NCI-H2171 (cell line): Measurements from ENCODE around the gene BHLHE40.

ENCODE experiments used
- DNase-seq: peaks from one replicate; lab custom pipeline; 2025; lab: John Stamatoyannopoulos, UW

BHLHE40 gene

DNA sequence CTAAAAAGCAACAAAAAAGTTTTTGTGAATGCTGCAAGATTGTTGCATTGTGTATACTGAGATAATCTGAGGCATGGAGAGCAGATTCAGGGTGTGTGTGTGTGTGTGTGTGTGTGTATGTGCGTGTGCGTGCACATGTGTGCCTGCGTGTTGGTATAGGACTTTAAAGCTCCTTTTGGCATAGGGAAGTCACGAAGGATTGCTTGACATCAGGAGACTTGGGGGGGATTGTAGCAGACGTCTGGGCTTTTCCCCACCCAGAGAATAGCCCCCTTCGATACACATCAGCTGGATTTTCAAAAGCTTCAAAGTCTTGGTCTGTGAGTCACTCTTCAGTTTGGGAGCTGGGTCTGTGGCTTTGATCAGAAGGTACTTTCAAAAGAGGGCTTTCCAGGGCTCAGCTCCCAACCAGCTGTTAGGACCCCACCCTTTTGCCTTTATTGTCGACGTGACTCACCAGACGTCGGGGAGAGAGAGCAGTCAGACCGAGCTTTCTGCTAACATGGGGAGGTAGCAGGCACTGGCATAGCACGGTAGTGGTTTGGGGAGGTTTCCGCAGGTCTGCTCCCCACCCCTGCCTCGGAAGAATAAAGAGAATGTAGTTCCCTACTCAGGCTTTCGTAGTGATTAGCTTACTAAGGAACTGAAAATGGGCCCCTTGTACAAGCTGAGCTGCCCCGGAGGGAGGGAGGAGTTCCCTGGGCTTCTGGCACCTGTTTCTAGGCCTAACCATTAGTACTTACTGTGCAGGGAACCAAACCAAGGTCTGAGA is 4.7 kb downstream of the BHLHE40 start:
- no peak for DNase-seq

- DNase-seq = no peak
Observed at GRCh38 chr3:4984511-4984864, 5.3 kb downstream of the BHLHE40 start.

DNA sequence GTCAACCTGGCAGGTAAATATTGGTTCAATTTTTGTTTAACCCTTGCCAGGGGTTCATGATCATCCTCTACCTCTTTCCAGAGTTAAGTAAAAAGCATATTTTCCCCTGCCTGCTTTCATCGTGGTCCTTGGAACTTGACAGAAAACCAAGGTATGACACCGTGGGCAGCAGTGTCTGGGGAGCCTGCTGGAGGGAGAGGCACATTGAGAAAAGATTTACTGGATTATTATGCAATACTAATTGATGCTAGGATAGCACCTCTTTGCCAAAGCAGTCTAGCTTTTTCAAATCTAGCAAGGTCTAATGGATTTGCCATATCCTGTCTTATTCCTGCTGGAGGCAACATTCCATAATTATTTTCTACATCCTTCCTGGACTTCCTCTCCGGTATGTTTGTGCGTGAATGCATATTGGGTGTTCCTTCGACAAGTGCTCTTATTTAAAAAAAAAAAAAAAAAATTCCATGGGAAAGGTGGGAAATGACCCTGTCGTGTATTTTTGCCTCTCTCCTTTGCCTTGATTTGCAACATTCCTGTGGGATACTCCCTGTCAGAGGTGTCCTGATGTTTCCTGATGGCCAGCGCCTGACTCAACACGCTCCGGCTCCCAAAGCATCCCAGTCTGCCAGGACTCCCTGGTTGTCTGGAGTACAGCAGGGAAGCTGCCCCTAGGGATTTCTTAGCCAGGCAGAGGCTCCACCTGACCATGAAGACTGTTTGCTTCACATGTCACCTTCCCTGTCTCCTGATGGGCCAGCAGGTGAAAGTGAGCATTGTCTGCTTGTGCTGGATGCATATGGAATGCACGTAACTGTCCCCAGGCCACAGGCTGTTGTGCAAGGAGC is 6.3 kb downstream of the BHLHE40 start:
- no peak for DNase-seq

DNA sequence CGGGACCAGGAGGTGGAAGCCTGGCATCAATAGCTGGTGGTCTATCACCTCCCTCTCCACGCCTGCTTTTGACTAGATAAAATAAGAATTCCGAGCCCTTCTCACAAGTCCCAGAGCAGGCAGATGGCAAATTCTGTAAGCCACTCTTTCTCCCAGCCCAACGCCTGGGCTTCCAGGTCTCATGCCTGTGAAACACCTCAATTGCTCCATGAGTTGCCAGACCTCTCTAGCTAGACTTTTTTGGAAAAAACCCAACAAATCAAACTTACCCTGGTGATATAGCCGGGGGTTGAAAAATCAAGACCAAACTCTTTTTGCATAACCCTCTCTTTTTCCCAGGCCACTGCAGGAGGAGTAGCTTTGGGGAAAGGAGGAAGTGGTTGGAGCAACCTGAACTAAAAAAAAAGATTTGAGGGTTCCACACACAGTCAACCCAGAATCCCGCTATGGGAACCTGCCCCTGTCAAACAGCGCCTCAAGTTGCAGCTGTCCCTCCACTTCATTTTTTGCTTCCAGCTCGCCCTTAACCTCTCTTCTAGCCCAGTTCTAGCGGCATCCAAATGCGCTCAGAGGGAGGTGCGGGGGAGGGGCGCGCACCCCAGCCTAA is 7.0 kb downstream of the BHLHE40 start:
- DNase-seq = no peak

GRCh38 chr3:4986782-4987537 is 7.7 kb downstream of the BHLHE40 start:
- DNase-seq = peak; percentile 58

DNA sequence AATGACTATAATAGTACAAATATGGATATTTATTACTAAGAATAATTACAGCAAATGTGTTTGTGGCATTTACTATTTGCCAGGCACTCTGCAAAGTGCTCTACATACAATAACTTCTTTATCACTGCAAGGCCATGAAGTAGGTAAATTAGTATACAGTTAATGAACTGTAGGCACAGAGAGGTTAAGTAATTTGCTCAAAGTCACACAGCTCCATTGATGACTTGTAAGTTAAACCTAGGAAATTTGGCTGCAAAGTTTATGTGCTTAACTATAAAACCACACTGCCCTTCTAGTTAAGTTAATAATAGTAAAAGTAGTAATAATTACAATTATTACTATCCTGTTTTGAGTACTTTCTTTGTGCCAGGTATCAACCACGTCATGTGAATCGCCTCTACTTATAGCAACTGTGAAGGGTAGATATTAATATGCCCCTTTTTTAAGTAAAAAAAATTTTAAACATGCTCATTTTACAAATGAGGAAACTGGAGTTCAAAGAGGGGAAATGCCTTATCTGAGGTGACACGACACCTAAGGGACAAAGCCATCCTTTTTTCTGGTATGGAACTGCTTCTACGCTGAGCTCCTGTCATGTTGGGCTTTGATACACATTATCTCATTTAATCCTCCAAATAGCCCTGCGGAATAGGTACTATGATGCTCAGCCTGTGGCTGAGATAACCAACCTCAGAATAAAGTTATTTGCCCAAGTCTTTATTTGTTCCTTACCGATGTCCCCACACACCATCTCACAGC is 8.5 kb downstream of the BHLHE40 start:
- DNase-seq = no peak

GRCh38 chr3:4988983-4989834 is 10.0 kb downstream of the BHLHE40 start:
- DNase-seq = no peak

GRCh38 chr3:4990069-4990468 is 10.8 kb downstream of the BHLHE40 start:
- no peak for DNase-seq

DNA sequence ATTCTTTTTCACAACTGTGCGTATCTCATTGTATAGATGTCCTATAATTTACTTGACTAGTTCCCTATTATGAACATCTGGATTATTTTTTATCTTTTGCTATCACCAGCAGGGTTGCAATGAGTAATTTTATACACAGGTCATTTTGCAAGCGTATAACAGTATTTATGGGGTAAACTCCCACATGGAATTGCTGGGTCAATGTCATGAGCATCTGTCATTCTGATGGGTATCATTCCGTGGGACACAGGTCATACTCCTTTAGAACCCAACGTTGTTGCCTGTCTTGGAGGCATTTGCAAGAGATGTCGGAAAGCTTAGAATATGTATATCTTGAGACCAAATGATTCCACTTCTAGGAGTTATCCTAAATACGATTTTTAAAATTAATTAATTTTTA is 12.9 kb downstream of the BHLHE40 start:
- no peak for DNase-seq

- no peak for DNase-seq
Observed at GRCh38 chr3:4993276-4994143, 14.3 kb downstream of the BHLHE40 start.

DNA sequence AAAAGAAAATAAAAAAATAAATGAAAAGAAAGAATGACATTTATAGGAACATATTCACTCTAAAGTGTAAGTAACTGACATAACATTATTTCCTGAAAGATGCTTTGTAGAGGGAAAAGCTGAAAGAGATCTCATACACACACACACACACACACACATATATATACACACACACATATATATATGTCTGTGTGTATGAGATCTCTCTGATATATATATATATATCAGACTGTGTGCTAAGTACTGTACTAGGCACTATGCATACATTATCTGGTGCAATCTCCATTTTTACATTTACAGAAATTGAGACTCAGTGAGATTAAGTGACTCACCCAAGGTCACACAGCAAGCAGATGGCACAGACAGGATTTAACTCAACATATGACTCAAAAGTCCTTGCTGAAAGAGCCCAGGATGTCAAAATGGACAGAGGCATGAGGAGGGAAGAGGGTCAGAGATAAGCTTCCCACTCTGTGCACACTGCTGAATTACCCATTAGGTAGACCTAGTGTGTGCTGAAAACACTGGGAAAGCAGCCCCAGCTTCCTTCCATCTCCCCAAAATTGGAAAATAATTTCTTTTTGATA is 15.0 kb downstream of the BHLHE40 start:
- DNase-seq = no peak

DNA sequence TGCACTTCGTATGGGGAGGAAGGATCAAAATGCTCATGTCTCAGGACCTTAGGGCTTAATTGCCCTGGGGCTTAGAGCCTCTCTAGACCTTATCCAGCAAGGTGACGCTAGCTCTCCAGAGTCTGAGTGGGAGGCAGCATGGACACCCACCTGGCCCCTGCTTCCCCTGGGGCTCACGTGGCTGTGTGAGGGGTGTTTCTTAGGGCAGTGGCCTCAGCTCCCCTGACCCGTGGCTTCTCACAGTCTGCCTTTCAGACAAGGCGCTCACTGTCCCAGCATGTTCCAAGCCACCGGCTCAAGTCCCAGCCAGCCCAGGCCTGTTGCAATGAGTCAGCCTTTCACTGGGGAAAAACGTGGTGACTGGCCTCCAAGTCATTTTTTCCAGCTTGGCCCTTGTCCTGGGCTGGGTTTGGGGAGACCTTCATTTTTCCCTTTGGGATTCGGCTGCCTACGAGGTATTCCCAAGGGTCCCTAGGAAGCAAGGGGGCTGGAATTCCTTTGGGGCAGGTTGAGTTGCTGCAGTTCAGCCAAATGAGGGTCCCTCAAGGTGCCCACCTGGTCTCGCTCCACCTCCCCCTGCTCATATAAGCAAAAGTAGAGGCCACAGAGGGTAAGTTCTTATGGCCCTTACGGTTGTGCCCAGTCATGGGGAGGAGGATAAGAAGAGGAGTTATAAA is 15.7 kb downstream of the BHLHE40 start:
- no peak for DNase-seq

GRCh38 chr3:4995500-4996053 is 16.3 kb downstream of the BHLHE40 start:
- DNase-seq = no peak

DNA sequence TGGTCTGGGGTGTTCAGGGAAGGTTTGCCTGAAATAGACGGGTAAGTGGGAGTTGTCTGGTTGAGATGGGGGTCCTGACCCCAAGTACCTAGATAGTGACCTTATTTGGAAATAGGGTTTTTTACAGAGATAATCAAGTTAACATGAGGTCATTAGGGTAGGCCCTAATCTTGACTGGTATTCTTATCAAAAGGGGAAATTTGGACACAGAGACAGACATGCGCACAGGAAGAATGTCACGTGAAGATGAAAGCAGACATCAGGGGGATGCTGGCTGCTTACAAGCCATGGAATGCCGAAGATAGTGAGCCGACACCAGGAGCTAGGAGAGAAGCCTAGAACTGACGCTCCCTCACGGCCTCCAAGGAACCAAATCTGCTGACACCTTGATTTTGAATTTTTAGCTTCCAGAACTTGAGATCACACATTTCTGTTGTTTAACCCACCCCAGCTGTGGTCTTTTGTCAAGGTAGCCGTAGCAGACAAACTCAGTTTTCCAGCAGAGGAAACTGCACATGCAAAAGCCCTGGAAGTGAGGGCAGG is 17.1 kb downstream of the BHLHE40 start:
- no peak for DNase-seq

DNA sequence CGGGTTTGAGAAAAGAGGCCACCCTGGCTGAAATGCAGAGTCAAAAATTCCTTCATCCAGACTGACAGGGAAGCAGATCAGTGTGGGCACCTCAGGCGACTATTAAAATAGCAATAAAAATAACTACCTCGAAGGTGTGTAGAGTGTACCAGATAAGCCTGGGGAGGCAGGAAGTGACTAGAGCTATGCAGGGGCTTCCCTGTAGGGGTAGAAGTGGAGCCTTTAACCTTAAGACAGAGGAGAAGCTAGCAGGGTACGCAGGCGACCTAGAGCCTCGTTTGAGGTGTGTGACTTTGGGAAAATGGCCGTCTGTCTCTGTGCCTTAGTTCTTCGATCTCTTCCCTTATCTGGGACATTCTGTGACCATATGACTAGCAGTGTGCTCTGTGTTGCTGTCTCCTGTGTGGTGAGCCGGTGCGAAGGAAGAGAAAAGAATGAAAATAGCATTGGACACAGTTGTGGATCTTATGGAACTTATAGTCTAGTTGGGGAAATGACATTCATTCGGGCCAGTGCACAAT is 17.6 kb downstream of the BHLHE40 start:
- no peak for DNase-seq

DNA sequence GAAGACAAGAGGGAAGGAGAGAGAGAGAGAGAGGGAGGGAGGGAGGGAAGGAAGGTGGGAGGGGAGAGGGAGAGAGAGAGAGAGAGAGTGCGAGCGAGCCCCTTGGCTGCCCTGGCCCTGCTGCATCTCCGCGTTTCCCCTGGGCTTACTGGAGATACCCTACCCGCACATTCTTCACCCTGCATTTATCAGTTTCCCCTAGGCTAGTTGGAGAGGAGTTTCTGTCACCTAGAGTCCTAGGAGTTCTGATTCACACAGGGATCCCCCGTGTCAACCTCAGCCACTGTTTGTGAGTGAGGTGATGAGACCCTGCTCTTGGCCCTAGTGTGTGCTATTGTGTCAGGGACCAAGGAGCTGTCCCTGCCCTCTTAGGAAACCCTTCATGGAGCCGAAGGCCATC is 18.7 kb downstream of the BHLHE40 start:
- DNase-seq = no peak

DNA sequence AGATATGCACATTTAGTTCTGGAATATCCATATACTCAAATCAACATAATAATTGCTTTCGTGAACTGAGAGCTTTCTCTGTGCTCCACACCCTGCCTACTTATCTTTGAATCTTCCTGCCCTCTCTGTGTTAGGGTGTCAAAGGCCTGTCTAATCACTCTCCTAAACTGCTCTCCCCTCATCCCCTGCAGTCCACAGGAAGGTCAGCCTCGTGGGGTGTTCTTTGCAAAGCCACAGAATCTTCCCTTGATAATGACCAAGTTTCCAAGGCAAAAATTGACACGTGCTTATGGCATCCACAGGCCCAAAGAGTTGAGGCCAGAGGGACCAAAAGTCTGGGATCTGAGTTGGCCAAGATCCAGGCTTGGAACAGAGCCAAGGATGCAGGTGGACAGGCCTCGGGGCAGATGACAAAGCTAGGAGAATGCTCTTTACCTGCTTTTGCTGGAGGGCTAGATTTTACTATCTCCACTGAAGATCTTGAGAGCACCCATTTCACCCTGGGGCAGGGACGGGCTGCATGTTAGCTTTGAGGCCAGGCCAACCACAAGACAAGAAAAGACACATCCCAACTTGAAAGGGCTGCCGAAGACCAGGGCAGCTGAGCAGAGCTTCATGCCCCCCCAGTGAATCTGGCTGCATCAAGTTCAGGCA is 20.4 kb downstream of the BHLHE40 start:
- no peak for DNase-seq
